ENCODE data around the gene CALR3. TPM values are rescaled to one million over a fixed set of nuclear protein-coding genes. Genes with fewer than 3 reads are reported as not detected.
"Not testable (repeated sequence)": the region's sequence is repeated elsewhere in the genome, so short reads cannot be mapped to it uniquely, and the experiment has no call there.

Gene CALR3
- total and polyA plus RNA-seq, 2 of the 8 experiments (the other 6 are each of a cell fraction or from before 2014, with no cell fraction given) = 0.11 to 0.32 TPM

DNA sequence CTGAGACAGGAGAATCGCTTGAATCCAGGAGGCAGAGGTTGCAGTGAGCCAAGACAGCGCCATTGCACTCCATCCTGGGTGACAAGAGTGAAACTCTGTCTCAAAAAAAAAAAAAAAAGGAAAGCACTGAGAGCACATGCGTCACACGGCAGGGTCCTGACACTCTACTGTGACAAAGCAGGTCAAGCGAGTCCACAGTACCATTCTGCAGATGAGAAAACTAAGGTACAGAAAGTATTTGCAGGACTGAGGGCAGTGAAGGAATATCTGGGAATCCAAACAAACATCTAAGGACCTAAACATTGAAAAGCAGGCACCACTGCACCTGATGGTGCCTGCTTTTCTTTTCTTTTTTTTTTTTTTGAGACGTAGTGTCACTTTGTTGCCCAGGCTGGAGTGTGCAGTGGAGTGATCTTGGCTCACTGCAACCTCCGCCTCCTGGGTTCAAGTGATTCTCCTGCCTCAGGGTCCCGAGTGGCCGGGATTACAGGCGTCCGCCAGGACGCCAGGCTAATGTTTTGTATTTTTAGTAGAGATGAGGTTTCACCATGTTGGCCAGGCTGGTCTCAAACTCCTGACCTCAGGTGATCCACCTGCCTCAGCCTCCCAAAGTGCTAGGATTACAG, 29.1 kb downstream of the CALR3 start:
- H2BK12ac ChIP-seq (ENCODE audit: low read depth, low read length); H2AK5ac ChIP-seq (ENCODE audit: low read depth, low read length); H3K9me3 ChIP-seq (ENCODE audit: insufficient read depth in 2 of 2, low read depth in 1 of 2, low read length in 1 of 2); H4K91ac ChIP-seq (replicated peaks; ENCODE audit: insufficient read length, low read length); H3K4me2 ChIP-seq (ENCODE audit: insufficient read depth in 1 of 2, low read depth in 2 of 2, low read length in 2 of 2); H3K23ac ChIP-seq (ENCODE audit: insufficient read length); H3K14ac ChIP-seq (ENCODE audit: insufficient read length); H3K18ac ChIP-seq (ENCODE audit: extremely low read depth, low read length); H3K4me1 ChIP-seq (replicated peaks in 1 of 4; ENCODE audit: control insufficient read depth in 3 of 4, insufficient read depth in 4 of 4, low read length in 3 of 4); H3K4ac ChIP-seq (replicated peaks; ENCODE audit: insufficient read length, low read depth, low read length); POLR2A ChIA-PET (ENCODE audit: partially characterized antibody); H3K27me3 ChIP-seq (replicated peaks in 1 of 4; ENCODE audit: control insufficient read depth in 3 of 4, extremely low read depth in 1 of 4, insufficient read depth in 3 of 4, low read length in 3 of 4); H2BK15ac ChIP-seq (ENCODE audit: low read length); CTCF ChIA-PET (ENCODE audit: partially characterized antibody); H3K36me3 ChIP-seq (ENCODE audit: control insufficient read depth in 2 of 4, insufficient read depth in 4 of 4, low read length in 3 of 4); H3K4me3 ChIP-seq (ENCODE audit: extremely low read depth in 1 of 4, insufficient read depth in 2 of 4, low read depth in 3 of 4, low read length in 4 of 4); DNase-seq (ENCODE audit: low read depth in 1 of 2, low spot score in 2 of 2); H3K27ac ChIP-seq (ENCODE audit: low read depth, low read length); H3K56ac ChIP-seq (replicated peaks; ENCODE audit: insufficient read length, low read depth, low read length); H2BK5ac ChIP-seq (ENCODE audit: low read depth, low read length); H3K9ac ChIP-seq (replicated peaks in 1 of 4; ENCODE audit: extremely low read depth in 1 of 4, low read depth in 3 of 4, low read length in 3 of 4); H2BK120ac ChIP-seq (replicated peaks; ENCODE audit: low read depth, low read length); H2AFZ ChIP-seq (ENCODE audit: low read length); H4K5ac ChIP-seq (ENCODE audit: insufficient read length, low read depth, low read length); H4K8ac ChIP-seq (ENCODE audit: extremely low read depth, insufficient read depth, low read length); FAIRE-seq; H3K23me2 ChIP-seq (ENCODE audit: low read depth, low read length); H2BK20ac ChIP-seq (ENCODE audit: low read length): not testable (repeated sequence)
- H4K20me1 ChIP-seq (replicated peaks in 1 of 2; ENCODE audit: control insufficient read depth in 1 of 2, insufficient read depth in 2 of 2, low read length in 2 of 2) = peaks cover 14 to 30% of the 10 kb centered on the region in 2 experiments
- H3K79me2 ChIP-seq (ENCODE audit: control insufficient read depth in 1 of 2, insufficient read depth in 2 of 2, low read length in 2 of 2) = peaks cover 23 to 90% of the 10 kb centered on the region in 2 experiments
- peaks cover 37% of the 10 kb centered on the region for H3K79me1 ChIP-seq (ENCODE audit: low read depth, low read length)
- 87% methylated on average over 11 of the region's 12 CpGs; no CpG with 5 or more reads in 1 of the 2 experiments for WGBS, 2 experiments (ENCODE audit: extremely low coverage in 1 of 2, insufficient coverage in 1 of 2, insufficient read length in 1 of 2, insufficient replicate concordance in 2 of 2, low coverage in 1 of 2, low lambda C conversion rate in 2 of 2, missing lambda C conversion rate in 1 of 2)

All from H1 (cell line).